Measurements from ENCODE around the gene SLC25A13. TPM values are rescaled to one million over a fixed set of nuclear protein-coding genes. Genes with fewer than 3 reads are reported as not detected.

Gene SLC25A13
- total RNA-seq: 10.4 and 11.2 TPM in 2 replicates

DNA sequence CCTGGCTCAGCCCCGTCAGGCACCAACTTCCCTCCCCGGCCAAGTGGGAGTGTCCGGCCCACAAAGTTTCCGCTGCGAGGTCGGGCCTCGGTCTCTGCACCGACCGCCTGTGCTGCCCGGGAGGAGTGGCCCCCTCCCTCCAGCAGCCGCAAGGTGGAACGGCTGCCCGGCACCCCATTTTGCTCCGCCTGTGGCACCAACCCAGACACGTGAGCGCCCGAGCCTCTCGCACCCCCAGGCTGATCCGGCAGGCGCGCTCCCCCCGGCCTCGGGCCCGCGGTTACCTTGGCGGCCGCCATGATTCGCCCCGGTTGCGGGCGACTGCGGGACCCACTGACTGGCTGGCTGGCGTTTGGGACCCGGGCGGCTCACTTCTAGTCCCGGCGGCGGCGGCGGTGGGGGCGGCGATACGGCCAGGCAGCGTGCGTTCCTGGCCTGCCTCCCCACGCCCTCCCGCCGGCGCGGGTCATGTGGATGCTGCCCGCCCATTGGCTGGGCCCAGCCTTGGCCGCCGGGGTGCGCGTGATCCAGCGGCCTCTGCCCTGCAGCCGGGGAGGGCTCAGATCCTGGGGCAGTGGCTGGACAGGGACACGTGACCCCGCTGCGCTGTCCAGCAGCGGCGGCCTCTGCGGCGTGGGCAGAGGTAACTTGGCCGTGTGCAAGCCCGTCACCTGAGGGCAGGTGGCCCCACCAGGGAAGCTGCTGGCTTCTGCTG is at the start of gene SLC25A13:
Gene SLC25A13 (minus strand): TSS at position 441 of the 715 bp plus-strand sequence. CDS start 142 bp downstream, at position 299.

All from myometrial cell (primary cell).